Neuron (in vitro differentiated cells): ENCODE measurements around the gene QRSL1.

Experiments used
- H2AFZ ChIP-seq: one replicate; pipeline ENCODE4 v1.6.1; 2013; ENCODE audit warnings: low read depth, mild to moderate bottlenecking, inconsistent platforms, low read length, moderate library complexity
- H3K27me3 ChIP-seq: one replicate; pipeline ENCODE4 v1.6.1; 2013; ENCODE audit warnings: low read length; ENCODE audit not compliant: insufficient read depth
- H3K36me3 ChIP-seq: one replicate; pipeline ENCODE4 v1.6.1; 2013; ENCODE audit warnings: low read length; ENCODE audit not compliant: insufficient read depth
- H3K4me1 ChIP-seq: one replicate; pipeline ENCODE4 v1.6.1; 2013; ENCODE audit warnings: low read length; ENCODE audit not compliant: insufficient read depth
- H3K4me3 ChIP-seq: 2 replicates; pipeline ENCODE4 v1.5.1; 2013; ENCODE audit warnings: mild to moderate bottlenecking, low read length, moderate library complexity
- H3K9me3 ChIP-seq: one replicate; pipeline ENCODE4 v1.6.1; 2013; ENCODE audit warnings: low read length

The QRSL1 gene

DNA sequence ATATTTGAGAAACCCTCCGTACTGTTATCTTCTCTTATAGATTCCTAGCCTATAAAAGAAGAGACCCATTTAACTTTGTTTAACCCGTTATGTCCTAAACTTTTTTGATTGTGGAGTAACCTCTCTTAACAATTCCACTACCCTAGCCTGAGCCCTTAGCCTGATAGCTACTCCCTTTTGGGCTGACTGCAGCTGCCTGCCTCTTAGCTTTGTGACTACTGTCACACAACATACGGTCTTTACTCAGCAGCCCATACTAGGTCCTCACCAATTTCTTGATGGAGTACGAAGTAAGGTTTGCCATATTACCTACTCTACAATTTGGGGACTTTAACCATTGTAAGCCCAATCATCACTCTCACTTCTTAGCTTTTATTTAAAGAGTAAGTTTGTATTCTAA lies 72.7 kb downstream of the QRSL1 start:
- Histone ChIP-seq H2AFZ (no peak overlapping the region), H3K4me1 (no peaks in the 10 kb centered on the region), H3K9me3 (no peaks in the 10 kb centered on the region), H3K27me3 (no peaks in the 10 kb centered on the region), H3K4me3 (no peak overlapping the region), H3K36me3 (no peaks in the 10 kb centered on the region)

DNA sequence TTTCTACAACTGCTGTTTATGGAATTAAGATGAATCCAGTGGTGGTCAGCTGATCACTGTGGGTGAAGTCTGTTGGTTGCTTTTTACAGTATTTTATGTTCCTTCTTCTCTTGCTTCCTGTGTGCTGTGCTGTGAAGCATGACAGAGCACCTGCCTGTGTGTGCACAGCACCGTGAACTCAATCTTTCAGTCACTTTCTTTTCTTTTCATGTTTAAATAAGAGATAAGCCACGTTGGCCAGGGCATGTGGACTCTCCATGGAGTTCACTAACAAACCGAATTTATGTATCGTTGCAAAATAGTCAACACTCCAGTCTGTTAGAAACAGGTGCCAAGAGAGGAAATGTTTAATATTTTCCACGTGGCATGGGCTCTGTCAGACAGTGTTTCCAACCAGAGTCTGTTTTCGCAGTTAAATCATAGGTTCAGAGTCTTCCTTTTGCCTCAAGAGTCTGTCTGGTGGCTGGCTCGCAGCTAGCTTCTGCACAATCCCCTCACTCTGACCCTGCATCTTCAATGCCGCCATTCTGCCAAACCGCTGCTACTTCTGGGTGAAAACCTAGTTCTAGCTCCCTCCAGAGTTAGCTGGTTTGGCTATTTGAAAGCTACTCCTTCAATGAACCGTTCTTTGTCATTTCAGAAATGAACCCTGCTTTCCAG lies 73.2 kb downstream of the QRSL1 start:
- H3K9me3 ChIP-seq: no peaks in the 10 kb centered on the region
- H3K36me3 ChIP-seq: no peaks in the 10 kb centered on the region
- no peak overlapping the region for H3K4me3 ChIP-seq
- no peaks in the 10 kb centered on the region for H3K27me3 ChIP-seq
- no peaks in the 10 kb centered on the region for H3K4me1 ChIP-seq
- no peak overlapping the region for H2AFZ ChIP-seq

DNA sequence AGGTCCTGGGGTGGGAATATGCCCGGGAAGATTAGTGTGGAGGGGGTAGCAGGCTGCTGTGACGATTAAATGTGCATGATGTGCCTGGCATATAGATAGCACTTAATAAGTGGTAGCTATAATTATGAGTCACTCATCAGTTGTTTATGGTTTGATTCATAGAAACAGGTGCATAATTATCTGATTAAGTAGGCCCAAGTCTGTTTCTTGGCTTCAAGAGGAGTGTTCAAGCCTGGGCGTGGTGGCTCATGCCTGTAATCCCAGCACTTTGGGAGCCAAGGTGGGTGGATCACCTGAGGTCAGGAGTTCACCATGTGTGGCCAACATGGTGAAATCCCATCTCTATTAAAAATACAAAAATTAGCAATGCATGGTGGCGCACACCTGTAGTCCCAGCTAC lies 74.9 kb downstream of the QRSL1 start:
- H3K27me3 ChIP-seq: no peaks in the 10 kb centered on the region
- no peaks in the 10 kb centered on the region for H3K9me3 ChIP-seq
- H3K36me3 ChIP-seq: no peaks in the 10 kb centered on the region
- H3K4me1 ChIP-seq: no peaks in the 10 kb centered on the region
- no peak overlapping the region for H3K4me3 ChIP-seq
- H2AFZ ChIP-seq: no peak overlapping the region

DNA sequence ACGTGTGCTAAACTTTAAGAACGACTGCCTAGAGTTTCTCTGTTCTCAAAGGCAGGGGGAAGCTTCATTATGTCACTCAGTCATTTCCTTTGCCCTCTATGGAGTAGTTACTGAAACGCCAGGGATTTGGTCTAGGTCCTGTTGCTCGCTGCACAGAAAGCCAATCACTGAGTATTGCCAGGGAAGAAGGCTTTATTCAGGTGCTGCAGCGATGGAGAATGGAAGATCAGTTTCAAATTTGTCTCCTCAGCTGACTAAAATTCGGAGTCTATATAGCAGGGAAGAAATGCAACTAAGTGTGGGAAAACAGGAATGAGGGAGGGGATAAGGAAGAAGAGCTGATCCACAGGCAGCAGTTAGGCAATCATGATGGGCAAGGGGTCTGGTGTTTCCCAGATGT lies 75.8 kb downstream of the QRSL1 start:
- no peaks in the 10 kb centered on the region for H3K4me1 ChIP-seq
- no peak overlapping the region for H3K4me3 ChIP-seq
- H2AFZ ChIP-seq: no peak overlapping the region
- no peaks in the 10 kb centered on the region for H3K27me3 ChIP-seq
- H3K36me3 ChIP-seq: no peaks in the 10 kb centered on the region
- H3K9me3 ChIP-seq: no peaks in the 10 kb centered on the region

GRCh38 chr6:106710580-106710979 lies 81.2 kb downstream of the QRSL1 start:
- no peaks in the 10 kb centered on the region for H3K36me3 ChIP-seq
- no peaks in the 10 kb centered on the region for H3K9me3 ChIP-seq
- no peaks in the 10 kb centered on the region for H3K4me1 ChIP-seq
- no peak overlapping the region for H2AFZ ChIP-seq
- no peak overlapping the region for H3K4me3 ChIP-seq
- H3K27me3 ChIP-seq: no peaks in the 10 kb centered on the region

GRCh38 chr6:106714281-106714680 lies 84.9 kb downstream of the QRSL1 start:
- no peaks in the 10 kb centered on the region for H3K4me1 ChIP-seq
- H3K27me3 ChIP-seq: no peaks in the 10 kb centered on the region
- no peaks in the 10 kb centered on the region for H3K9me3 ChIP-seq
- no peak overlapping the region for H2AFZ ChIP-seq
- H3K4me3 ChIP-seq: no peak overlapping the region
- no peaks in the 10 kb centered on the region for H3K36me3 ChIP-seq

DNA sequence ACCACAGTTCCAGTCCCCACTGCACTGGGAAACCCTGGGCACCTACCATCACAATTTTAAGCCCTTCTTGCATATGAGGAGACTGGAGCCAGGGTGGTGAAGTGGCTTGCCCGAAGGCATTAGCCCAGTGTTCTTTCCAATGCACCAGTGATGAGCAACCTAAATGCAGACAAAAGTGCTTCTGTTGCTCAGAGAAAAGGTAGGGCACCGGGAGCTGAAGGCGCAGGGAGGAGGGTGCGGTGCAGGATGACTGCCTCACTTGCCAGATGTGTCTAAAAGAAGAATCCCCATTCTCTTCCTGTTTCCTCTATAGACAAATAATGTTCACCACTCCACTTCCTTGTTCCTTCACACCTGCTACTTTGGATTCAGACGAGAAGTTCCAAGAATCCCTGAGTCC lies 86.5 kb downstream of the QRSL1 start:
- Histone ChIP-seq H3K4me1 (no peaks in the 10 kb centered on the region), H3K9me3 (no peaks in the 10 kb centered on the region), H2AFZ (no peak overlapping the region), H3K27me3 (no peaks in the 10 kb centered on the region), H3K36me3 (no peaks in the 10 kb centered on the region), H3K4me3 (no peak overlapping the region)

- H3K9me3 ChIP-seq: no peaks in the 10 kb centered on the region
- no peaks in the 10 kb centered on the region for H3K4me1 ChIP-seq
- H2AFZ ChIP-seq: no peak overlapping the region
- no peaks in the 10 kb centered on the region for H3K27me3 ChIP-seq
- H3K4me3 ChIP-seq: no peak overlapping the region
- H3K36me3 ChIP-seq: no peaks in the 10 kb centered on the region
These were observed 87.6 kb downstream of the QRSL1 start for GRCh38 chr6:106716966-106717365.
